ENCODE data around the gene NOVA2.

NOVA2 gene

DNA sequence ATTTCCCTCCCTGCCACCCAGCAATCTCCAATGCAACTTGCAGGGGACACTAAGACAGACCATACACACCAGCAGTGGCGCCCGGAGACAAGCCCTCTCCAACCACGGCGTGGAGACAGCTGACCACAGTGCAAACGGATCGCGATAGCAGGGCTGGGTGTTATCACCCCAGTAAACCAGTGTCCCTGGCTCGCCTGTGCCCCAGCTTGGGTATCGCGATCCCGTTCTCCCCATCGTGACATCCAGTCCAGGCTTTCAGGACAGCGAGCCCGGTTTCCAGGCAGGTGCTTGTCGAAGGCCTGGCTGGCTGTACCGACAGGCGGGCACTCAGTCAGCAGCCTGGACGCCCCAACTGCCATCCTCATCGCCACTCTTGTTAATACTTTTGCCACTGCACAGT, 38.4 kb downstream of the NOVA2 start:
- no peak for FAIRE-seq
- TF ChIP-seq PAX5 (IDR thresholded peaks at IDR 0.05; ENCODE audit: insufficient read depth, low read length, severe bottlenecking) (no peak), POLR2AphosphoS5 (IDR thresholded peaks at IDR 0.05; ENCODE audit: low read depth, low read length) (no peak), TAF1 (IDR thresholded peaks at IDR 0.05; ENCODE audit: low read depth, low read length) (no peak), POU2F2 (IDR thresholded peaks at IDR 0.05; ENCODE audit: low read depth, low read length) (no peak)
- no peak for DNase-seq (ENCODE audit: insufficient read length, low spot score)

DNA sequence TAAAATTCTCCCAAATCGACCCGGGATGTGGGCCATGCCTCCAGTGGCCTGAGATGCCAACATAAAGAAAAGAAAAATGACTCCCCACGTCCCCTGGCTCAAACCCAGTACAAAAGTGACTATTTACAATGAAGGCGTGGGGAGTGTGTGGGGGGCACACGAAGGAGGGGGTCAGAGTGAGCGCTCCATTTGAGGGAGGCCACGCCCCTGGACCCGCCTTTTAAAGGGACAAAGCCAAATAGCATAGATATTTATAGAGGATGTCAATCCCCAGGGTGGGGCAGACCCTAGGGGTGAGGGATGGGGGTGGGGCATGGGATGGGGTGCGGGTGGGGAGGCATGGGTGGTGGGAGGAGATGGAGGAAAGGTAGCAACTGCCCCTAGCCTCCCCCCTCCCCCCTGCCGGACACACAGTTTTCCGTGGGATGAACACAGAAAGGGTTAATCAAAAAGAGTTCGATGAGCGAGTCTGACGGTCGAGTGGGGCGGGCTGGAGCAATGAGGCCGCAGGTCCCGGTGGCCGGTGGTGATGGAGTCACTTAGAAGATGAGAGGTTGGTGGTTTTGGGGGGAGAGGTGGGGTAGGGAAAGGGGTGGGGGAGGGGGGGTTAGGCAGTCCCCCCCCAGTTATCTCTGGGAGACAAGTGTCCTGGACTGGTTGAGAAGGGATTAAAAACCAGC, 39.0 kb downstream of the NOVA2 start:
- TF ChIP-seq SPI1 (IDR thresholded peaks at IDR 0.05; ENCODE audit: low read depth, low read length) (no peak), POU2F2 (IDR thresholded peaks at IDR 0.05; ENCODE audit: low read depth, low read length) (no peak), PAX5 (IDR thresholded peaks at IDR 0.05; ENCODE audit: insufficient read depth, low read length, severe bottlenecking) (no peak), POLR2A (IDR thresholded peaks at IDR 0.05; ENCODE audit: low read depth, low read length) (no peak)
- no peak for DNase-seq (ENCODE audit: insufficient read length, low spot score)
- FAIRE-seq: no peak

DNA sequence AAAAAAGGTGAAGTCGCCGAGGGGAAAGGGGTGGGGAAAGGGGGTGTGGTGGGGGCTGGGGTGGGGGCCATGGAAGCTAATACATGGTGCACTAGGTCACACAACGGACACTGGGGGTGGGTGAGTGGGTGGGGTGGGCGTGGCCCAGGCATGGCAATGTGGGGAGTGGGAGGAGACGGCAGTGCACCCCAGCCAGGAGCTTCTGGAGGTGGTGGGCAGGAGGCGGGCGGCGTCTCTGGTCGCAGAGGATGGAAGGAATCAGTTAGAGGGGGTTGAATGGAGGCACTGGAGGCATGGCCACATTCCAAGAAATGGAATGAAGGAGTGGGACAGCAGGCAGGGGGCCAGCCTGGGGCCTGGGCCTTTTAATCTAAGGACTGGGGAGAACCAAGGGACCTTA, 39.9 kb downstream of the NOVA2 start:
- FAIRE-seq (no peak), DNase-seq (ENCODE audit: insufficient read length, low spot score) (no peak)
- TF ChIP-seq POLR2A (IDR thresholded peaks at IDR 0.05; ENCODE audit: low read depth, low read length) (no peak), TAF1 (IDR thresholded peaks at IDR 0.05; ENCODE audit: low read depth, low read length) (no peak), POU2F2 (IDR thresholded peaks at IDR 0.05; ENCODE audit: low read depth, low read length) (no peak), POLR2AphosphoS5 (IDR thresholded peaks at IDR 0.05; ENCODE audit: low read depth, low read length) (no peak), SPI1 (IDR thresholded peaks at IDR 0.05; ENCODE audit: low read depth, low read length) (no peak), PAX5 (IDR thresholded peaks at IDR 0.05; ENCODE audit: insufficient read depth, low read length, severe bottlenecking) (no peak)

DNA sequence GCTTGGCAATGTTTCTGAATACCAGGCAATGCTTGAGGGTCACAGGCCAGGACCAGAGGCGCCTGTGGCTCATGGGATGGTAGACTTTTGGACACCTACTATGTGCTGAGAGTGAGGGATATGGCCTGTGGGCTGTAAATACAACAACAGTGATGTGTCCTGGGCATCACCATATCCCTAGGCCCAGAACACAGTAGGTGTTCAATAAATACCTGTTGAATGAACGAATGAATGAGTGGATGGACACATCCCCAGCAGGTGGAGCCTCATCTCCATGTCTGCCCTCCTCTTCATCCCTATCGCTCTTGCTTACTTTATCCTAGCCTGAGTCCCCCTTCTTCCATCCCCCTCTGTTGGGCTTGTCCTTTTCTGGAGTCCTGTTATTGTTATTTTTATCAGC, 42.6 kb downstream of the NOVA2 start:
- DNase-seq (ENCODE audit: insufficient read length, low spot score) (no peak), FAIRE-seq (no peak)
- no peak for TF ChIP-seq TAF1 (IDR thresholded peaks at IDR 0.05; ENCODE audit: low read depth, low read length)
- TF ChIP-seq POLR2A (IDR thresholded peaks at IDR 0.05; ENCODE audit: low read depth, low read length): no peak
- TF ChIP-seq PAX5 (IDR thresholded peaks at IDR 0.05; ENCODE audit: insufficient read depth, low read length, severe bottlenecking): no peak
- no peak for TF ChIP-seq SPI1 (IDR thresholded peaks at IDR 0.05; ENCODE audit: low read depth, low read length)
- no peak for TF ChIP-seq POLR2AphosphoS5 (IDR thresholded peaks at IDR 0.05; ENCODE audit: low read depth, low read length)
- TF ChIP-seq POU2F2 (IDR thresholded peaks at IDR 0.05; ENCODE audit: low read depth, low read length): no peak

DNA sequence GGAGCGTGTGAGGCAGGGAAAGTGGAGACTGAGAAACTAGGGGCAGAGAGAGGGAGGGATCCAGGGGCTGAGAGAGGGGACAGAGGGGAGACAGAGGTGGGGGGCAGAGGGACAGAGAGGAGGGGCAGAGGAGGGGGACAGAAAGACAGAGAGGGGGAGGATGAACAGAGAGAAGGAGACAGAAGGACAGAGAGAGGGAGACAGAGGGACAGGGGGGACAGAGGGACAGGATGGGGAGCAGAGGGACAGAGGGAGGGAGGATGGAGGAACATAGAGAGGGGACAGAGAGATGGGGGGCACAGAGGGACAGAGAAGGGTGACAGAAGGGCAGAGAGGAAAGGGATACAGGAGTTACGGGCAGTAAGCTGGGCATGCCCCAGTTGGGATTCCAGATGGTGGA, 44.4 kb downstream of the NOVA2 start:
- FAIRE-seq (no peak), DNase-seq (ENCODE audit: insufficient read length, low spot score) (no peak)
- TF ChIP-seq POLR2A (IDR thresholded peaks at IDR 0.05; ENCODE audit: low read depth, low read length) (no peak), SPI1 (IDR thresholded peaks at IDR 0.05; ENCODE audit: low read depth, low read length) (no peak), POLR2AphosphoS5 (IDR thresholded peaks at IDR 0.05; ENCODE audit: low read depth, low read length) (no peak), PAX5 (IDR thresholded peaks at IDR 0.05; ENCODE audit: insufficient read depth, low read length, severe bottlenecking) (no peak), TAF1 (IDR thresholded peaks at IDR 0.05; ENCODE audit: low read depth, low read length) (no peak), POU2F2 (IDR thresholded peaks at IDR 0.05; ENCODE audit: low read depth, low read length) (no peak)

DNA sequence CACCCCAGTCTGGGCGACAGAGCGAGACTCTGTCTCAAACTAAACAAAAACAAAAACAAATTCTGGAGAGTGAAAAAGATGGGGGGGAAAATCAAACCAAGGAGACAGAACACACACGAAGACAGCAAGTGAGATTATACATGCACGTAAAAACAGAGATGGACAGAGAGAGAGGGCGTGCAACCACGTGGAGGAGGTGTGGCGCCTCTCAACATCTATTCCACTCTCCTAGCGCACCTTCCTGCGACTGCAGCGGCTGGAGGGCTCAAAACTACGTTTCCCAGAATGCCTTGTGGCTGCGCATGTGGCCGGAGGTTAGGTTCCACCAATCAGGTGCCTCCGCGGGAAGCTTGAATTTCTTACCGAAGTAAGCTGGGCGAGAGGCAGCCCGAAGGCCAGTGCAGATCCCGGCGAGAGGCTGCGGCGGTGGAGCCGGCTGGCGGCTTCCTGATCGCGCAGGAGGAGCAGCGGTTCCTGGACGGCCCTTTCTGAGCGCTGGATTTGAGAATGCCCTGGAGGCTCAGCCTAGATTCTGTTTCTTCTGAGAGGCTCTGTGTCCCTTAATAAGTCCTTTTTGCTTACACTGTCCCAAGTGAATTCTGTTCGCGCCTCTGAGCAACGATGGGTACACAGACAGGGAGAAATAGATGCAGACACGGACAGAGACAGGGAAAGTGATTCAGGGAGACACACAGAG, 46.0 kb downstream of the NOVA2 start:
- no peak for TF ChIP-seq POLR2A (IDR thresholded peaks at IDR 0.05; ENCODE audit: low read depth, low read length)
- no peak for TF ChIP-seq PAX5 (IDR thresholded peaks at IDR 0.05; ENCODE audit: insufficient read depth, low read length, severe bottlenecking)
- TF ChIP-seq POU2F2 (IDR thresholded peaks at IDR 0.05; ENCODE audit: low read depth, low read length): no peak
- no peak for TF ChIP-seq SPI1 (IDR thresholded peaks at IDR 0.05; ENCODE audit: low read depth, low read length)
- TF ChIP-seq TAF1 (IDR thresholded peaks at IDR 0.05; ENCODE audit: low read depth, low read length): no peak
- TF ChIP-seq POLR2AphosphoS5 (IDR thresholded peaks at IDR 0.05; ENCODE audit: low read depth, low read length): no peak
- DNase-seq (ENCODE audit: insufficient read length, low spot score) (peak; percentile 95), FAIRE-seq (peak; percentile 95)

DNA sequence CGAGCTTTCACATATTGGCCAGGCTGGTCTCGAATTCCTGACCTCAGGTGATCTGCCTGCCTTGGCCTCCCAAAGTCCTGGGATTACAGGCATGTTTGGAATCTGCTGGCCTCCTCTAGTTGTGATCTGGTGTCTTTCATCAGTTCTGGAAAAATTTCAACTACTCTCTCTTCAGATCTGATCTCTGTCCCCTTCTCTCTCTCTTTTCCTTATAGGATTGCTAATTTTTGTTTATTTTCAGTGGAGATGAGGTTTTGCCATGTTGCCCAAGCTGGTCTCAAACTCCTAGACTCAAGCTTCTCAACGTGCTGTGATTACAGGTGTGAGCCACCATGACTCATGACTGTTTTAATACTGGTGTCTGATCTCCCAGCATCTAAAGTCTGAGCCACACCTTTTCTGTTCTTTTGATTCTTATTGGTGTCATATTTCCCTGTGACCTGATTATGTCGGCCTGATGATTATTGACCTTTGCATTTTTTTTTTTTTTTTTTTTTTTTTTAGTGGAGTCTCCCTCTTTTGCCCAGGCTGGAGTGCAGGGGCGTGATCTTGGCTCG, 48.7 kb downstream of the NOVA2 start:
- FAIRE-seq (no peak), DNase-seq (ENCODE audit: insufficient read length, low spot score) (no peak)
- no peak for TF ChIP-seq POLR2AphosphoS5 (IDR thresholded peaks at IDR 0.05; ENCODE audit: low read depth, low read length)
- TF ChIP-seq PAX5 (IDR thresholded peaks at IDR 0.05; ENCODE audit: insufficient read depth, low read length, severe bottlenecking): no peak
- TF ChIP-seq POU2F2 (IDR thresholded peaks at IDR 0.05; ENCODE audit: low read depth, low read length): no peak
- TF ChIP-seq POLR2A (IDR thresholded peaks at IDR 0.05; ENCODE audit: low read depth, low read length): no peak
- TF ChIP-seq SPI1 (IDR thresholded peaks at IDR 0.05; ENCODE audit: low read depth, low read length): no peak
- no peak for TF ChIP-seq TAF1 (IDR thresholded peaks at IDR 0.05; ENCODE audit: low read depth, low read length)

DNA sequence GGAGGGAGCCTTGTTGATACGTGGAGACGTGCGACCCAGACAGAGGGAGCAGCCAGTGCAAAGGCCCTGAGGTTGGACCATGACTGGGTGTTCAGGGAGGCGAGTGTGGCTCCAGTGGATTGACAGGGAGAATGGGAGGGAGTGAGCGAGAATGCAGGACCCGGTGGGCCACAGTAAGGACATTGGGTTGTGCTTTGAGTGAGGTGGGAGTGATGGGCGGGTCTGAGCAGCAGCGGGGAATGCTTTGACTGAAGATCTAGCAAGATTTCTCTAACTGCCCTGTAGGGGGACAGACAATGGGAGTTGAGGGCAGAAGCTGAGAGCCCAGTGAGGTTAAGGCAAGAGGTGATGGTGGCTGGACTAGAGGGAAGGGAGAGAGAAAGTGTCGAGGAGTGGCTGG, 51.4 kb downstream of the NOVA2 start:
- TF ChIP-seq POU2F2 (IDR thresholded peaks at IDR 0.05; ENCODE audit: low read depth, low read length): no peak
- TF ChIP-seq TAF1 (IDR thresholded peaks at IDR 0.05; ENCODE audit: low read depth, low read length): no peak
- FAIRE-seq: peak; percentile 69

DNA sequence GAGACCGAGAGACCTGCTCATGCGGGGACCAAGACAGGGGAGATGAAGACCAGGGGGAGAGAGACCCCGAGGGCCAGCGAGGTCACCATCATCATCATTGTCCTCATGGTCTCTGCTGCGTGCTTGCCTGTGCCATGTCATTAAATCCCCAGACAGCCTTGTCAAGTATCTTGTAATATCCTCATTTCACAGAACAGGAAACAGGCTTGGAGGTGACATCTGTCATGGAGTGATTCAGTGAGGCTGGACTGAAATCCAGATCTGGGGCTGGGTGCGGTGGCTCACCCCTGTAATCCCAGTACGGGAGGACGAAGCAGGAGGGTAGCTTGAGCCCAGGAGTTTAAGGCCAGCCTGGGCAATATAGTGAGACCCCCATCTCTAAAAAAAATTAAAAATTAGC, 53.2 kb downstream of the NOVA2 start:
- DNase-seq (ENCODE audit: insufficient read length, low spot score) (no peak), FAIRE-seq (no peak)
- no peak for TF ChIP-seq POU2F2 (IDR thresholded peaks at IDR 0.05; ENCODE audit: low read depth, low read length)
- TF ChIP-seq SPI1 (IDR thresholded peaks at IDR 0.05; ENCODE audit: low read depth, low read length): no peak
- TF ChIP-seq POLR2A (IDR thresholded peaks at IDR 0.05; ENCODE audit: low read depth, low read length): no peak
- TF ChIP-seq POLR2AphosphoS5 (IDR thresholded peaks at IDR 0.05; ENCODE audit: low read depth, low read length): no peak
- TF ChIP-seq PAX5 (IDR thresholded peaks at IDR 0.05; ENCODE audit: insufficient read depth, low read length, severe bottlenecking): no peak
- no peak for TF ChIP-seq TAF1 (IDR thresholded peaks at IDR 0.05; ENCODE audit: low read depth, low read length)

More for the DNA sequence above, 51.4 kb downstream of the NOVA2 start:
- DNase-seq (ENCODE audit: insufficient read length, low spot score): no peak
